G401 (cell line): ENCODE data around the gene AWAT2. TPM values are rescaled to one million over a fixed set of nuclear protein-coding genes. Genes with fewer than 3 reads are reported as not detected.

Experiments used
- DNase-seq: peaks from one replicate; pipeline ENCODE4 v3.0.0-alpha.2; 2015; ENCODE audit warnings: low spot score
- in situ Hi-C: cut with HindIII; loops from 2 replicates; pipeline ENCODE4 v1.10.0; 2016; ENCODE audit warnings: low sequenced_read_pairs, mixed read lengths
- total RNA-seq: library from RNA; depleted of rRNA; stranded (reverse); fragments of >200 nt; shearing (Covaris generic); gene quantifications from 2 replicates; pipeline ENCODE4 v1.2.3, GENCODE V29; 2014

AWAT2 gene
- total RNA-seq, 1 experiment from 2014 or later: not detected

DNA sequence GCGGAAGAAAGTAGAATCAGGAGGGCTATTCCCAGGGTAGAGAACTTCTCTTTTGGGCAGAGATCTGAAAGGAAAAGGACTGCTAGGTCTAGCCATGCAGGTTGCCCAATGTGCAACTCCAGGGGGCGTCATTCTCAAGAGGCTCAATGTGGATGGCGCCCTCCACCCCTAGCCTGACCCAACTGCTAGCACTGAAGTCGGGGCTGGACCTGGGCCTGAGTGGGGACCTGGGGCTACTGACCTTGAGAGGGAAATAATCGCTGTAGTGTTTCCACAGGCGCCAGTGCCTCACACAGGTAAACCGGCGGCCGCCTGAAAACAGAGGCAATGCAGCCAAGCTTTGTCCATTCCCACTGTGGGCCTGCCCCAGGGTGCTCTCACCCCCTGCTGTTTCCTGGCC lies 6.1 kb downstream of the AWAT2 start:
- DNase-seq: no peak
- in situ Hi-C loops: no loop called here

- no peak for DNase-seq
- in situ Hi-C loops: no loop called here
Measured at GRCh38 chrX:70042399-70043371, 7.1 kb downstream of the AWAT2 start.

DNA sequence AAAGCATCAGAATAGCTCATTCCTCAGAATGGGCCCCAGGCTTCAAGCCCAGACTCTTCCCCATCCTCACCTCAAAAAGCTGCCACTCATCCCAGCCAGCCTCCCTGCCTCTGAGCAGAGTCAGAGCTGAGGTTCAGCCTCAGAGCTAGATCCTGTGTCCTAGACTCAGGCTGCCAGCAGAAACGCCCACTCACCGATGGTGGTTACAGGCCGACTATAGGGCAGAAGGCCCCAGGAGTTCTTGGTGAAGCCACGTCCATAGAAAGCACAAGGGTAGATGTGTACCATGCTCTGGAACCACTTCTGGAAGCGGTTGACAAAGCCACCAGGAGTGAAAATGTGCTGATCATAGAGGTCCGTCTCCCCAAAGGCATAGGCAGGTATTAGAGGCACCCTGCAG lies 7.7 kb downstream of the AWAT2 start:
- in situ Hi-C loops: no loop called here
- no peak for DNase-seq

DNA sequence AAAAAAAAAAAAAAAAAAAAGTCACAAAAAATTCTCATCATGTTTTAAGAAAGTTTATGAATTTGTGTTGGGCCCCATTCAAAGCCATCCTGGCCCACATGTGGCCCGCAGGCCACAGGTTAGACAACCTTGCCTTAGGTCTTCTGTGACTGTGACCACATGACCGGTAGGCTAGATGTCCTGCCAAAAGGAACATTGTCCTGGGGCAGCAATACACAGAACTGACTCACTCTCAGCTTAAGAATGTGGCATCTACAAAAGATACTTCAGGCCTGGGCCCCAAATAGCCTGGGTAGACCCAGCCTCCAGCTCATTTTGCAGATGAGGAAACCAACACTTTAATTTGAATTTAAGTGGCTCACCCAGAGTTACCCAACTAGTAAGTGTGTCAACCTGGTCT lies 10.0 kb downstream of the AWAT2 start:
- in situ Hi-C loops: no loop called here
- no peak for DNase-seq

GRCh38 chrX:70038951-70039350 lies 10.8 kb downstream of the AWAT2 start:
- DNase-seq: no peak
- in situ Hi-C loops: no loop called here

DNA sequence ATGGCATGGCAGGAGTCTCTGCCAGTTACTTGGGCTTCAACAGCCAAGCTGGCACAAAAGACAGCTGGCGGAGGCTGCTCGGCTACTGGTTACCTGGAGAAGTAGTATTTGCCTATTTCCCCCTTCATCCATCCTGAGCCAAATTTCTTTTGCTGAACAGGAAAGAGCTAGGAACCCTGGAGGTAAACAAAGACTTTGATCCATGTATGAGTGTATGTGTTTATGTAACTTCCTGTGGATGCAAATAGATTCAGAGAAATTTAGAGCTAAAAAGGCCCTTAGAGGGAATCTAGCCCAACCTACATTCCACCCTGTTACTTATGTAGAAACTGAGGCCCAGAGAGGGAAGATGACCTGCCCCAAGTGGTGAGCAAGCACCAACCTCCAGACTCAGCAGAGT lies 11.2 kb downstream of the AWAT2 start:
- in situ Hi-C loops: no loop called here
- DNase-seq: no peak

DNA sequence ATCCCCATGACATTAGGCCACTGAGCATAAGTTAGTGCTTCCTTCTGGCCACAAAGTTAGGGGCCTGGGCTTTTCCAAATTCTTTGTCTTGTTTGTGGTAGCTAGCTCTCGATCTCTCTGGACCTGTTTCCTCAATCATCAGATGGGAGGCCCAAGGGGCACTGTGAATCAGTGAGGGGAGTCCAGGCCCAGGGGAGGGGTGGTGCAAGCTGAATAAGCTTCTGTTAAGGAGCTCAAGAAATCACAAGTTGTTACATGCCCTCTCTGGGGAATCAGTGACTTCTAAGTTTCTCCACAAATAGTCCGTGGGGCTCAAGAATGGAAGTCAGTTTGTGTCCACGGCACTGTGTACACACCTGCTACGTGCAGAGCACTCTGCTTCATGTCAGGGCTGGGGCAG lies 15.1 kb downstream of the AWAT2 start:
- in situ Hi-C loops: no loop called here

DNA sequence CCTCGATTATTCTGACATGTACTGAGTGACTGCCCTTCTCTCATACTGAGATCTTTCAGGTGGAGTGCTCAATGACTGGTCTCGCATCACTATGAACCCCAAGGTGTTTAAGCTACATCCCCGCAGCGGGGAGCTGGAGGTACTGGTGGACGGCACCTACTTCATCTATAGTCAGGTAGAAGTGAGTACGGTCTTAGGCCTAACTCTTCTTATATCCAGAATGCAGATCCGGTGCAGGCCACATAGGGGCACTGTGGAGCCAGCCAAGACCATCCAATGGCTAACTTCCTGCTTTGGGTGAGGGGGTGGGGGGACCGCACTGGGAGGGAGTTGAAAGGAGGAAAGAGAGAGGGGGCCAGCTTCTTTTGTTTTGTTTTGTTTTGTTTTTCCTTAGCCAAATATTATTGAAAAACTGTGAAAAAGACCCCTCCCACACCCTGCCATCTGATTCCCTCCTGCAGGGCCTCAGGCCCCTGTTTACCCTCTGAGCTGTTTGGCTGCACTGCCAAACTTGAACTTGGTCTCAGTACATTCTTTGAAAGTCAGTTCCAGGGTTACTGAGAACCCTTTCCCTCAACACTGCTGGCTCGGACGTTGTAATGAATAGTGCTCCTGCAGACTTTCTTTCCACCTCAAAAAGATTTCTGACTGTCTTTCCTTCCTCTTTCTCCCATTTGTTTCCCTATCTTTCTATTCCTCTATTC lies 16.2 kb downstream of the AWAT2 start:
- peak; percentile 5 for DNase-seq
- in situ Hi-C loops: no loop called here

More for the DNA sequence above, 15.1 kb downstream of the AWAT2 start:
- no peak for DNase-seq

DNA sequence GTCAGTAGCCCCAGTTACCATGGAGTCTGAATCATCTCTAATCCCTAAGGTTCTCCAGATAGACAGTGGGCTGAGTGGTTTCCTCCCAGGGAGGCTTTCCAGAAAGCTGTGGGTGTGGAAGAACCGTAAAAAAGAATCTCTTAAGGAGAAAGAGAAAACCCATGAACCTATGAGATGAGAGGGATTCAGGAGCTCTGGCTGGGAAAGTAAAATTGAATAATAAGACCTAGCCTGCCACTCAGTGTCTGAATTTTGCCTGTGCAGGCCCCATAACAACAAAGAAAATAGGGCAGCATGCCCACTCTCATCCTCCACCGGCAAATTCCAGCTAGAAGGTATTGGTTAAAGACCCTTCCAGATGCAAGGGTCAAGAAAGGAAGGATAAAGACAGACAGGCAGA lies 16.9 kb downstream of the AWAT2 start:
- in situ Hi-C loops: no loop called here
- no peak for DNase-seq

DNA sequence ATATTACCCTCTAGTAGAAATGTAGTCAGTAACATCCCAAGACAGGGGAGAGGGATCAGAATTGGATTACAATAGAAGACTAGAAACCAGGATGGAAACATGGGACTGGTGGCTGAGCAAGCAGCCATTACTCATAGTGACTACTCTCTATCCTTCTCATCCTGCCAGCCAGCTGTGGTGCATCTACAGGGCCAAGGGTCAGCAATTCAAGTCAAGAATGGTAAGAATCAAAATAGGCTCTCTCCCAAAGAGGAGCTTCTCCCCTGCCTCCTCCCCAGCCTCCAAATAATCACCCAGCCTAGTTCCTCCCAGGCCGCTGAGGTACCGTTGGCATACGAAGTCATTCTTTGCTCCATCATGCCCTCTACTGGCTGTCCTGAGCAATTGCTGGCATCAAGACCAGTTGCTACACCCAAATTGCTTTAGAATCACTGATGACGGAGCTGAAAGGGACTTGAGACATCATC lies 19.4 kb downstream of the AWAT2 start:
- in situ Hi-C loops: no loop called here
- peak; percentile 61 for DNase-seq

DNA sequence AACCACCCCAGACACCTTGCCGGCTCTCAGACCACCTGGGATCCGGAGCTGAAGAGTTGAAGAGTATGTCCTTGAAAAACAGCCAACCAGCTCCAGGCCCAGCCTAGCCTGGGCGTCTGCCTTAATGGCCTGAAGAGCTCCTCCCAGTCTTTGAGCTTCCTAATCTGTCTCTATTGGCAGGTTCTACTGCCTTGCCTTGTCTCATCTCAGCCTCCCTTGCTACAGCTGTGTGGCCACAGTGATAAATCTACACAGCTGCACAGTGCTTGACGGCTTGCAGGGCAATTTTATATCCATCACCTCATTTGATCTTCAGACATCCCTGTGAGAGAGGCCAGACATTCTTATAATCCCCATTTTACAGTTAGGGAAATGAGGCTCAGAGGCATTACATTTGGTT lies 19.9 kb downstream of the AWAT2 start:
- no peak for DNase-seq
- in situ Hi-C loops: no loop called here

DNA sequence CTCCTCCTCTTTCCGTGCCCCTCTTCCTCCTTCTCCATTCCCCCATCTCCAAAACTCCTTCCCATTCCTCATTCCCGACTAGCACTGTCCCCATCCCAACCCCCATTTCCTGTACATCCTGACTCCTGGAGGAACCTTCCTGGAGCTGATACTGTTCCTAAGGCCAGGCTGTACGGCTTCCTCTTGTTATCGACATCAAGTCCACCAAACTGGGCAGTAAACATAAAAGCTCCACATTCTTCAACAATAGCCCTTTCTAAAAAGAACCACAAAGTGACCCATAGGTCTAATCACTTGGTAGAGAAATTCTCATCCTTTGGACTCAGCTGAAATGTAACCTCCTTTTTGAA lies 22.9 kb downstream of the AWAT2 start:
- DNase-seq: no peak
- in situ Hi-C loops: no loop called here

- in situ Hi-C loops: no loop called here
- no peak for DNase-seq
Measured at GRCh38 chrX:70026112-70026850, 23.5 kb downstream of the AWAT2 start.

DNA sequence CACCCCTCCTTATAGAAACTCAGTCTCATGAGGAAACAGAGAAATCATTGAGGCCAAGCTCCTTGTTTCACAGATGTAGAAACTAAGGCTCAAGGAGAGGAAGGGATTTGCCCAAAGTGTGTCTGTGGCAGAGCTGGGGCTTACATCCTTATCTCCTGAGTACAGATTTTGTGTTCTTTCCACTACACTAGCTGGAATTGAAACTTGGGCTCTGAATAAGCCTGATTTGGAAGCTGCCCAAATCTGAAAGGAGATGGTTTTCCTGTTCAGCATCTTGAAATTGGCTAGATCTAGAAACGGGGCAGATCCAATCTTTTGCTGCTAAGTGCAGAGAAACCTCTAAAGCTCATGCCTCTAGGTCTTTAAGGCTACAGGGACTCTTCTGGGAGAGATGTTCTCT lies 24.3 kb downstream of the AWAT2 start:
- no peak for DNase-seq
- in situ Hi-C loops: no loop called here

DNA sequence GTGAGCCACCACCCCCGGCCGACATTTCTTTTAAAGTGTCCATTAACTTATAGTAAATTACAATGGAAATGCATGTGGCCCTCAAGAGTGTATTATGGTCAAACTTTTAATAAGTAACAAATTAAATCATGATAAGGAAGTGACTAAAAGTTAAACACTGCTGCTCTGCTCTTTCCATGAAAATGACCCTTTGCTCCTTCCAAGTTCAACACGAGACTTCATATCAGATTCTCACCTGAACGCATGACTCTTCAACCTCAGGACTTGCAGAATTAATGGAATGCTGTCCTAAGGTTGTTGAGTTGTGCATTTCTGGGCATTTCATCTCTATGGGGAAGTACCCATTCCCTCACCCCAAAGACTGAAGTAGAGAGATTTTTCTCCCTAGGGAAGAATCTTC lies 27.1 kb downstream of the AWAT2 start:
- in situ Hi-C loops: no loop called here
- DNase-seq: no peak

DNA sequence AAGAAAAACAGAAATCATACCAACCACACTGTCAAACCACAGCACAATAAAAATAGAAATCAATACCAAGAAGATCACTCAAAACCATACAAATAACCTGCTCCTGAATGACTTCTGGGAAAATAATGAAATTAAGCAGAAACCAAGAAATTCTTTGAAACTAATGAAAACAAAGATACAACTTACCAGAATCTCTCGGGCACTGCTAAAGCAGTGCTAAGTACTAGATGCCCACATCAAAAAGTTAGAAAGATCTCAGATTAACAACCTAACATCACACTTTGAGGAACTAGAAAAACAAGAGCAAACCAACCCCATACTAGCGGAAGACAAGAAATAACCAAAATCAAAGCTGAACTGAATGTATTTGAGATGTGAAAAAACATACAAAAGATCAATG lies 33.2 kb downstream of the AWAT2 start:
- DNase-seq: no peak
- in situ Hi-C loops: no loop called here

DNA sequence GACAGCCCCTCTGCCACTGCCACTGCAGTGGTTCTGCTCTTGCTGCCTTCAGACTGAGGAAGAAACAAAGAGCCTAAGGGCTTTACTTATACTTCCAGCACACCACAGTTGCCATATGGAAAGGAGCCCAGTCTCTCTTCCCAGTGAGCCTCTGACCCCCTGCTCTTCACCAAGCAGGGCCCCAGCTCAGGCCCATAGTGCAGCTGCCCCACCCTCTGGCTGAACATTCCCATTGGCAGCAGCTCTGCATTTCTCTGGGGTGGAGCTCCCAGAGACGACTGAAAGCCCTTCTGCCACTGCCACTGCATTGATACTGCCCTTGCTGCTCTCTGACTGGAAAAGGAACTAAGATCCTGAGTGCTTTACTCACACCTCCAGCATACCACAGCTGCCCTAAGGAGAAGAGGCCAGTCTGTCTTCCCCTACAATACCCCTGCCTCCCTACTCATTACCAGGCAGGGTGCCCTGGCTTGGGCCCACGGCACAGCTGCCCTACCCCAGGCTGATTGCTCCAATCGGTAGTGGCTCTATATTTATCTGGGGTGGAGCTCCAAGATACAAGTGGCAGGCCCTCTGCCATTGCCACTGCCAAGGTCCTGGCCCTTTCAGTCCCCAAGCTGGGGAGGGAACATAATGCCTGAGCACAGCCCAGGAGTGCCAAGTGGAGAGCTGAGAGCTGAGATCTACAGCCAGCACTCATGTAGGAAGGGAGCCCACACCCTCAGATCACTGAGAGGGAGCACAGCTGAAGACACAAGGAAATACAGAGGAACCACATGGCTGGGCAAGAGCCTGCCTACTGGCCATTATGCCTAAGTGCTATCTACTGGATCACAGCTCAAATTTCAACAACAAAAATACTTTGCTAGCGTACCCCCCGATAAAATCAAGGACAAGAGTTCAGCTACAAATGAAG lies 36.0 kb downstream of the AWAT2 start:
- in situ Hi-C loops: no loop called here
- DNase-seq: no peak

DNA sequence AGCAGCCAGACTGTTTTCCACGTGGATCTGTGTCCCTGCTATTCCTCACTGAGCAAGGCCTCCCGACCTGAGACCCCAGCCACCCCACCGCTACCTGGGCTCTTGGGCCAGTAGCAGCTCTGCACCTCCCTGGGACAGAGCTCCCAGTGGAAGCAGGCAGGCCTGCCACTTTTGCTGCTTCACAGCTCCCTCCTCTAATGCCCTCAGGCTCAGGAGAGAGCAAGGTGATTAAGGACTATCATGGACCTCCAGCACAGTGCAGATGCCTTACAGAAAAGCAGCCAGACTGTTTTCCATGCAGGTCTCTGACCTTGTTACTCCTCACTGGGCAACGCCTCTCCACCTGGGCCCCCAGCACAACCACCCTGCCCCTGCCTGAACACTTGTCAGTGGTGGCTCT lies 37.0 kb downstream of the AWAT2 start:
- in situ Hi-C loops: no loop called here
- no peak for DNase-seq

DNA sequence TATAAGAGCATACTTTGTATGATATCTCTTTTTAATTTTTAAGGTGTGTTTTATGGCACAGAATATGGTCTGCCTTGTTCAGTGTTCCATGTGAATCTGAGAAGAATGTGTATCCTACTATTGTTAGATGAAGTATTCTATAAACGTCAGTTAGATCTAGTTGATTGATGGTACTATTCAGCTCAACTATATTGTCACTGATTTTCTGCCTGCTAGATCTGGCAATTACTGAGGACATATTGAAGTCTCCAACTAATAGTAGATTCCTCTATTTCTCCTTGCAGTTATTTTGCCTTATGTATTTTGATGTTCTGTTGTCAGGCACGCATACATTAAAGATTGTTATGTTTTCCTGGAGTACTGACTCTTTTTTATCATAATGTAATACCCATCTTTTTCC lies 39.8 kb downstream of the AWAT2 start:
- DNase-seq: no peak
- in situ Hi-C loops: no loop called here
